ENCODE measurements around the gene KRT25.
"Not testable (repeated sequence)": the region's sequence is repeated elsewhere in the genome, so short reads cannot be mapped to it uniquely, and the experiment has no call there.

Gene KRT25

DNA sequence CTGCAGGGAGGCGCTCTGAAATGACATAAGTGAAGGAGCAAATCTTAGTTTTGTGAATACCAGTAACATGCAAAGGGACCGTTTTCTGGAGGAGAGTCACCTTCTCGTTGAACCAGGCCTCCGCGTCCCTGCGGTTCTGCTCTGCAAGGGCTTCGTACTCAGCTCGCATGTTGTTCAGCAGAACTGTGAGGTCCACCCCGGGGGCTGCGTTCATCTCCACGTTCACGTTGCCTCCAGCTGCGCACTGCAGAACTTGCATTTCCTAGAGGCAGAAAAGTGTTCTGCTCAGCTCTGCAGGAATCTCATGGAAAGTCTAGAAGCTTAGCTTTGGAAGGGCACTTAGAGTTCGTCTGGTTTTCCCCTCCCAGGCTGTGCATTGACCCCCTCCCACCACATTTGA is 4.1 kb downstream of the KRT25 start:
- DNase-seq, result no peak

DNA sequence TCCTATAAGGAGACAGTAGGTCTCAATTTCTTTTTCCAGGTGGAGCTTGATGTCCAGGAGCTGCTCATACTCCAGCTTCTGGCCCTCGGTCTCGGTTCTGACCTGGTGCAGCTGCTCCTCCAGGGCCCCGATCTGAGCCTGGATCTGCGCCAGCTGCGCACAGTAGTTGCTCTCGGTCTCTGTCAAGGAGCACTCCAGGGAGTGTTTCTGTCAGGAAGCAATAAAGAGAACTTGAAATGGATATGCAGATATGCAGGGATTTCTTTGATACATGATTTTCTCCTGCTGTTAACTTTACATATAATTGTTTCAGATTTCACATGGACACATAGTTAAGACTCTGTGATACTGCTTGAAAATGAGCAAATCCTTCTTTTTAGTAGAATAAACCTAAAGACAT is 4.7 kb downstream of the KRT25 start:
- no peak for DNase-seq

DNA sequence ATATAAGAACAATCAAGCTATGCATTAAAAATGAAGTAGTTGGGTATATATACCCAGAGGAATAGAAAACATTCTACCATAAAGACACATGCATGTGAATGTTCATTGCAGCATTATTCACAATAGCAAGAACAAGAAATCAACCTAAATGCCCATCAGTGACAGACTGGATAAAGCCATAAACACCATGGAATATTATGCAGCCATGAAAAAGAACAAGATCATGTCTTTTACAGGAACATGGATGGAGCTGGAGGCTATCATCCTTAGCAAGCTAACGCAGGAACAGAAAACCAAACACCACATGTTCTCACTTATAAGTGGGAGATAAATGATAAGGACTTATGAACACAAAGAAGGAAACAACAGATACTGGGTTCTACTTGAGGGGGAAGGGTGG is 6.5 kb downstream of the KRT25 start:
- DNase-seq, result not testable (repeated sequence)

DNA sequence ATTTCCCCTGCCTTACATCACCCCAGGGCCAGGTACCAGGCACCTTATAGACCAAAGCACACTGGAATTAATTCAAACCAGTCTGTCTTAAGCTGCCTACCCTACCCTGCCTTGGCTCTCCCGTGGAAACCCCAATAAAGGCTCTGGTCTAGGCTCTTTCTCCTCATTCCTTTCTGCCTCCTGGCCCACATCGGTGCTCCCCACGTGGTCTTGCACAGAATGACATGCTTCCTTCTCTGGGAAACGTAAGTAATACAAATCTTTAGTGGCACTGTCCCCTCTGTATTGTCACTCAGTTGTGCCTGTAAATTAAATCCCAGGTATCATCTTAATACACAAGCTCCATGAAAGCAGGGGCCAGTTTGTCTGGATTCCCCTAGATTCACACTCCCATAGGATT is 16.6 kb downstream of the KRT25 start:
- no peak for DNase-seq

DNA sequence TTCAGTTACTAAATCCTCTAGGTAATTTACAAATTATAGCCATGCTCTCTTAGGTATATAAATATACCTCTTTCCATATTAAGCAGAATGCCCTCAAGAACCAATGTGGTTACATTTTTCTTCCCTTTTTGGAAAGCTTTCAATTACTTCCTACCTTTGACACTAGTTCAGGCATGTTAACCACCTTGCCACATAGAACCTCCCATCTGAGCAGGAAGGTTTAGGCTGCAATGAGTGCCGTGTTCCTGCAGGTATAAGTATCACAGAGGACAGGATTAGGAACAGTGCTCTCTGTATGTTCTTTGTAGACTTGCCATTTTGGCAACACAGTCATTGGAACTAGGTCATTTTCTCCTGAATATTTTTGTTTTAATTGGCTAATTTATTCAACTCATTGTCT is 20.1 kb downstream of the KRT25 start:
- DNase-seq, result no peak

DNA sequence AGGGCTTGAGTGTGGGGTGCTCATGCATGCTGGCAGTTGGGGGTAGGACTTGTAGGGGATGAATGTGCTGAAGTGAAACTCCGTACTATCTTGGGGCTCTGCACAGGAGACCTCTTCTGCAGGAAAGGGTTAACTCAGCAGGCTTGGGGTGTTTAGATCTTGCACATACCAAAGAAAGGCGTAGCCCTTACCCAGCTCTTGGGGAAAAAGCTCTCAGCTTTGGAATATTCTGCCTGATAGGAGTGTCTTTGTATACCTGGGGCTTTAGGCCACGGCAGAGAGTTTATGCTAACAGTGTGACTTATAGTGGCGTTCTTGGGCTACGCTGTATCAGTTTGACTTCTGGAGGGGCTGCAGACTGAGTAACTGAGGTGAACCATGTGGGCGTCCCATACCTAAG is 21.1 kb downstream of the KRT25 start:
- no peak for DNase-seq

DNA sequence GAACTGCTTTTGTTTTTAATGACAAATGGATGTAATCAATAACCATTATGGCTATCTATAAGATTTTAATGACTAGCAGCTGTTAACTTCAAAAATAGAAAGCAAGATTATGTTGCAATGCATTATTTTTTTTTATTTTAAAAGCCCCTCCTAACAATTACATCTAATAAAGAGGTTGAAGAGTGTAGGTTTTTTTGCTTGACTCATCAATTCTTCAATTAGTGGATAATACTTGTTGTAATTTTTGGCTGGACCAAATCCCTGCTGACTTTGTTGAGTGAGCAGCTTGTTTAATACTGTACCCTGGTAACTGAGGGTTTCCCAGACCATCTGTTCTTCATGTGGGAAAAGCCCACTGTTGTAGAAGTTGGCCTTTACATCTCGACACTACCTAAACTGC is 24.2 kb downstream of the KRT25 start:
- no peak for DNase-seq

DNA sequence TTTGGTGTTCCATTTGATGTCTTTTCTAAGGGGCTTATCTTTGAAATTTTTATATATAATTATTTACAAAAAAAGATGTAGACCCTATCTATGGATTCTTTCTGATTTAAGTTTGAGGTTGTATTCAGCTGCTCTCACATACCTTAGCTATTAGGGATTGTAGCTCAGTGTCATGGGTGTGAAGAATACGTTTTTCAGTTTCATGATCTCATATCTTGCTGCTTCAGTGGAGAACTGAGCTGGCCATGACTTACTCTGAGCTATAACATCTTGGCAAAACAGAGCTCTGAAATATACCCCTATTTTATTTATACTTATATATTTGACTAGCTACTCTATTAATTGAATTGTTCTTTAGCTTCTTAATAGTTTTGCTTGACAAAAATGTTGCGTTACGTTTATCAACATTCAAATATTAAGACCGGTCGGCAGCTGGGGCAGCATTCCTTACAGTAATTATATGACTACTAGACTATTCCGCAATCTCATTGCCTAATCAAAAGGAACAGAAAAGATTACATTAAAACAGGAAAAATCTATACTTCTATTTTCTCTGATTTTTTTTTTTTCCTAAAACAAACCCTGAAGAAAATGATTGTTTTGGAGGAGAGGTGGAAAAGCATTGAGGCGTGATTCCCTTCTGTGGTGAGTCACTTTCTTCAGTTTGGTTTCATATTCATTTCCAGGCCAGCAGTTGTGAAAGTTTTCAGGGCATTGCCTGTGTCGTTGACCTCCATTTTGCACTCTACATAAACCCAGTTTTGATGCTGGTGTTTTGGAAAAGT is 27.5 kb downstream of the KRT25 start:
- no peak for DNase-seq

DNA sequence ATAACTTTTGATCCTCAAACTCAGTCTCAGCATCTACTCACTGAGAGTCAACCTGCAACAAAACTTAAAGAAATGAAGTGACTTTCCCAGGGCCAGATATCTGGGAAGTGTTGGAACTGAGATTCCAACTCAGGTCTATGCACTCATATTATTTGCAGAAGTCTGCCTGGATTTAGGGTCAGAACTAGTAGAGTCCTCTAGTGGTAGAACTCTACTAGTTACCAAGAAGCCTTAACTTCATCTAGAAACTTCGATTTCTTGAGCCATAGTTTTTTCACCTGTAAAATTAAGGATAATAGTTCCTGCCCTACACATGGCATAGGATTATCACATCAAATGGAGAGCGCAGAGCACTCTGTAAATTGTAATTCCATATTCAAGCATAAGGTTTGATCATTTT is 28.2 kb downstream of the KRT25 start:
- DNase-seq, result no peak

DNA sequence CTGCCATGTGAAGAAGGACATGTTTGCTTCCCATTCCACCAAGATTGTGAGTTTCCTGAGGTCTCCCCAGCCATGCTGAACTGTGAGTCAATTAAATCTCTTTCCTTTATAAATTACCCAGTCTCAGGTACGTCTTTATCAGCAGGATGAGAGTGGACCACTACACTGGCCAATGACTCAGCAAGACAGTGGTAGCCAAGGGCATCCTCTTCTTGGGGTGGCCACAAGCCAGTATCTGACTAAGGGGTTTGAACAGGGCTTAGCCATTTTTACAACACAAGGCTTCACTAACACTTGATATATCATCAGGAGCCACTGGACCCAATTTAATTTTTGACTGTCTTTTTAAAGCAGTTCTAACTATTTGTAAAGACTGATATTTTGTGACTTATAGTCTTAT is 30.5 kb downstream of the KRT25 start:
- DNase-seq, result no peak

DNA sequence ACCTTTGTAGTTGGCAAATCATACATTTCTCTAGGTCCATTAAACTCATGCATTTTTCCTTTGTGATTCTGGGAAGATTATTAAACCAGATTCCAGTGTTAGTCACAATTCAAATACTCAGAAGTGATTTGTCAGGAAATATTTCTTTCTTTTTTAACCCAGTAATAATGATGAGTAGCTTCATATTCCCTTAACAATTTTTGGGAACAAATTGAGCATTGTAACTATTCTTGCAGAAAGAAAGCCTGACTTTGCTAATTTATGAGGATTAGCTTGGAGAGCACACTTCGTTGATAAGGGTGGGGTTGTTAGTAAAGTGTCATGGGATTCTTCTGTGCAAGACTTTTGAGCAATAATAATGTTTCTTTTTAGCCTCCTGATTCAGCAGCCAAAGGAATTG is 32.9 kb downstream of the KRT25 start:
- DNase-seq, result no peak

DNA sequence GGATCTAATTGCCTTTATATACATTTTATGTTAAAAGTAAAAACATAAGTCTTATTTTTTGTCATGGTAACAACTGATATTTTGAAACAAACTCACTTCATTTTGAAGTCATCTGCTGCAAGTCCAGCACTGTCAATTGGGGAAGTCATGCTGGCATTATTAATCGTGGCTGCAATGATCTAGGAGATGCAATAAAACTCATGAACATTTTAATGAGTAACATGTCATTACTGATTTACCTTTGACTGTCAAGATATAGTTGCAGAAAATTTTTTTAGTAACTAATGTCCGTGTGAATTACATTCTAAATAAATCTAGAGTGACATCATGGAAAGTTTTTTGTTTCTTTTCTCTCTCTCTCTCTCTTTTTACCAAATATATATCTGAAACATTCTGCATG is 34.2 kb downstream of the KRT25 start:
- no peak for DNase-seq

DNA sequence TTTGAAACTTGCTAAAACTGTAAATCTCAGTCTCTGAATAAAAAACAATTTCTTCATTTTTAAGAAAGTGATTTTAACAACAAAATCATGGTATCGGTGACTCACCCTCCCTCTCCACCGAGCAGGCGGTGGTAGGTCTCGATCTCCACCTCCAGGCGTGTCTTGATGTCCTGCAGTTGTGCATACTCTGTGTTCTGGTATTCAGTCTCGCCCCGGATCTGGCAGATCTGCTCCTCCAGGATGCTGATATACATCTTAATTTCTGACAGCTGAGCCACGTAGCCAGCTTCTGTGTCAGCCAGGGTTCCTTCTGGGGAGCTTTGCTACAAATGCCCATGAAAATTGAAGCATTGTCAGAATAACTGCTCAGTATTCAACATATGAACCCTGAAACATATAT is 36.2 kb downstream of the KRT25 start:
- DNase-seq, result no peak

DNA sequence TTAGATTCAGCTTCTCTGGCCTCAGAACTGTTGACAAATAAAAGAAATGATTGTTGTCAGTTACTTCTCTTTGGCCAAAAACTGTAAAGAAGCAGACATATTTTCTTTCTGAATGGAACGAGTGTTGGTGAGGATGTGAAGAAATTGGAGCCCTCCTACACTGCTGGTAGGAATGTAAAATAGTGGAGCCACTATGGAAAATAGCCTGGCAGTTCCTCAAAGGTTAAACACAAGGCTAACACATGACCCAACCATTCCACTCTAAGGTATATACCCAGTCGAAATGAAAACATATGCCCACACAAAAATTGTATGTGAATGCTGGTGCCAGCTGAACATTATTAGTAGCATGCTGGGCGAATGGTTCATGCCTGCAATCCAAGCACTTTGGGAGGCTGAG is 37.4 kb downstream of the KRT25 start:
- no peak for DNase-seq

DNA sequence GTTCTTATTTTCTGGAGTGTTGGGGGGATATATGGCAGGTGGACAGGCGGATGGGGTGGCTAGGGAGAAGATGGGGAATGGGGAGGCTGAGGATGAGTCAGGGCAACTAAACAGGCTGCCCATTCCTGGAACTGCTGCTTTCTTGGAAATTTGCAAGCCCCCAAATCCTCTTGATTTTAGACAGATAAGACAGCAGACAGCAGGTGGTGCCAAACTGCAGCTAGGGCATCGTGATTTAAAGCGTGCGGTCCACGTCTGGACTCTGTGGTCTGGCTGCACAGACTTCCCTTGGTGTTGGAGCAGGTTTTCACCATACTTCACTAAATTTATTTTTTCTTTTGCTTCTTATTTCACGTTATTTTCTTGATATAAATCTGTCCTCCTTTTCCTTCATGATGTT is 40.7 kb downstream of the KRT25 start:
- DNase-seq, result no peak

DNA sequence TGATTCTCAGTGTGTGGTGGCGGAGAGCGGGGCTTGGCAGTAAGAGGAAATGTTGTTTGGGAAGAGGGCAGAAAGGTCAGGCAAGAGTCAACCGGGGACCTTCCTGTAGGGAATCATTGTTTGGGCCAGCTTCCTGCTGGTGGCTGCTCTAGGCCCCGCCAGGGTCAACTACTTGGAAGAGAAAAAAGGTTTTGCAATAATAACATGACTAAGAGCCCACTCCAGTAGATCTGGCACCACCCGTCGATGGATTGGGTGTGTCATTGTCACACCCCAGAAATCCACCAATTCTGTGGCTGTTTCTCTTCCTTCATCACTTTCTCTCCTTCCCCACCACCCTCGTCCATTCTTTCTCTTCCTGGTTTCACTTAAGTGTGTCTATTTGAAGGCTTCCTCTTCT is 47.4 kb downstream of the KRT25 start:
- DNase-seq, result no peak

DNA sequence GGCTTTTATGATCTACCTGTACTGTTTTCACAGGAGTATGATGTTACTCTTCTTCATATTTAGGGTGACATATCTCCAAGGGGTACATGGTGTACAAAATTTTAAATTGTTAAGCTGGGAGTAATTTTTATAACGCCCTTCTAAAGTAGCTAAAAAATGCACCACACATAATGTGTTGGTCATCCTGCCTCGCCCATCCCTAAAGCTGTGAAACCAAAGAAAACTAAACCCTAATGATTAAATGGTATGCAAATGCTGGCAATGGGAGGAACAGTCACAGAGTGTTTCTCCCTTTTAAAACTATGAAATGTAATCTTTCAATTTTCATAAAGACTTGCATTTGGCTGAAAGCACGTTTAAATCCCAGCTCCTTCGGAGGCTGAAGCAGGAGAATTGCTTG is 49.5 kb downstream of the KRT25 start:
- no peak for DNase-seq

DNA sequence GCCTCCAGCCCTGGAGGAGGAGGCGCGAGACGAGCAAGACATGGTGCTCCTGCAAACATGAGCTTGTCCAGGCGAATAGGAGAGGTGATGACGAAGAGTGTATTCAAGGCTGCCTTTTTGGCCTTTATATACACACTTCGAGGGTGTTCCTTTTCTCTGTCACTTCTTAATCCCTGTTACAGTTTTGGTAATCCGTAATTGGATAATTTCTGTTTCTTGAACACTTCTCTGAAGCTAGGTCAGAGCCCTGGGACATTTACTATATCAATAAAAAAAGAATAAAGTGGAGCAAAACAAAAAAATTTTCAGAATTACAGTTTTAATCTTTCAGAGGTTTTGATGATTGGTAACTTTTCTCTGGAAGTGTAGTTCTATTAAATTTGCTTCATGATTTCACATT is 51.5 kb downstream of the KRT25 start, which contains the start of gene KRT24:
KRT24 (minus strand) TSS at position 101 of the 400 bp plus-strand sequence; CDS start at position 42, 59 bp downstream.
- DNase-seq, result no peak

DNA sequence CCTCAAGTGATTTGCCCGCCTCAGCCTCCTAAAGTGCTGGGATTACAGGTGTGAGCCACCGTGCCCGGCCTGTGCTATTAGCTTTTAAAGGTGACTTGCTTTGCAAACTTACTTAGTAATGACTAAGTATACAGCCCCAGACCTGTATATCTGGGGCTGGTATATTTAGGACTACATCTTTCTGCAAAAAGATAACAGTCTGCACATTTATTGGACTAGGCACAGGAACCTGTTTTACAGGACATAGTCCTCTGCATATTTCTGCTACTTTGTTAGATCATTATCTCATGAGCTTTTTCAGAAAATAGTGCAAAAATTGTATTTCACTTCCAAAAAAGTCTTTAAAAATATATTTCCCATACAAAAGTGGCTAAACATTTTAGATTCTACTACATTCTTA is 52.9 kb downstream of the KRT25 start:
- no peak for DNase-seq

DNA sequence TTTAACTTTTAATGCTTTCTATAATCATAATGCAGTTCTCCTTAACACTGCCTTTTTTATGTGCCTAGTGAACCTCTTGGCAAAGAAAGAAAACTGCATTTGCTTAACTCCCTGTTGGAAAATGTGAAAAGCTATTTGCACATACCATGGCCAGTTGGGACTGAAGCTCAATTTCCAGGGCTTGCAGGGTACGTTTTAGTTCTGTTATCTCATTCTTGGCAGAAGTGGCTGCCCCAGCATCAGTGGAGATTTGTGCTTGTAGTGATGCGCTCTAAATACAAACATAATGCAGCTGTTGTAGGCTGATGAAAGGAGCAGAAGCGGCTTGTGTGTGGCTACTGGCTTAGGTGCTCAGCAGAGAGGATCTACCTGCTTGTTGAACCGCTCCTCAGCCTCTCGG is 55.3 kb downstream of the KRT25 start:
- DNase-seq, result no peak

DNA sequence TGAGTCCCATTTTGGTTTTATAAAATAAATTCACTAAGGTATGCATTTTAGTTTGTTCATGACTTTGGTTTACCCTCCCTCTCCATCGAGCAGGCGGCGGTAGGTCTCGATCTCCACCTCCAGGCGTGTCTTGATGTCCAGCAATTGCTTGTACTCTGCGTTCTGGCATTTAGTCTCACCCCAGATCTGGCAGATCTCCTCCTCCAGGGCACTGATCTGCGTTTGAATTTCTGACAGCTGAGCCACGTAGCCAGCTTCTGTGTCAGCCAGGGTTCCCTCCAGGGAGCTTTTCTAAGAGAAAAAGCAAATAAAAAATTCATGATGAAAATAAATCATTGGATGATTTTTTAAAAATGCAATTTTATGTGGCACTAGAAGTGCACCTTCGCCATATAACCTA is 55.8 kb downstream of the KRT25 start:
- DNase-seq, result no peak

Measured in stimulated activated CD8-positive, alpha-beta memory T cell treated with anti-CD3 and anti-CD28 coated beads, Interleukin-4, amount 100 ng/mL, for 48 hours (primary cell).